ENCODE data around the gene DNAH11. TPM values are rescaled to one million over a fixed set of nuclear protein-coding genes. Genes with fewer than 3 reads are reported as not detected.

Gene DNAH11
- total and polyA plus RNA-seq, 2 of the 13 experiments (the other 11 are each of a cell fraction or from before 2014, with no cell fraction given) = not detected

- TF ChIP-seq HNRNPH1 (optimal IDR thresholded peaks at IDR 0.05; ENCODE audit: low read depth, low read length) (no peak), TEF (CRISPR knock-in tag; IDR thresholded peaks at IDR 0.05) (no peak), KDM4B (CRISPR knock-in tag; IDR thresholded peaks at IDR 0.05) (no peak), PTBP1 (IDR thresholded peaks at IDR 0.05; ENCODE audit: low read depth, low read length, poor library complexity, severe bottlenecking) (no peak), LCORL (IDR thresholded peaks at IDR 0.05) (no peak), LCORL (CRISPR knock-in tag; IDR thresholded peaks at IDR 0.05) (no peak), ZNF550 (CRISPR knock-in tag; IDR thresholded peaks at IDR 0.05; ENCODE audit: borderline replicate concordance) (no peak)
- TF ChIP-seq, protein P1, sequence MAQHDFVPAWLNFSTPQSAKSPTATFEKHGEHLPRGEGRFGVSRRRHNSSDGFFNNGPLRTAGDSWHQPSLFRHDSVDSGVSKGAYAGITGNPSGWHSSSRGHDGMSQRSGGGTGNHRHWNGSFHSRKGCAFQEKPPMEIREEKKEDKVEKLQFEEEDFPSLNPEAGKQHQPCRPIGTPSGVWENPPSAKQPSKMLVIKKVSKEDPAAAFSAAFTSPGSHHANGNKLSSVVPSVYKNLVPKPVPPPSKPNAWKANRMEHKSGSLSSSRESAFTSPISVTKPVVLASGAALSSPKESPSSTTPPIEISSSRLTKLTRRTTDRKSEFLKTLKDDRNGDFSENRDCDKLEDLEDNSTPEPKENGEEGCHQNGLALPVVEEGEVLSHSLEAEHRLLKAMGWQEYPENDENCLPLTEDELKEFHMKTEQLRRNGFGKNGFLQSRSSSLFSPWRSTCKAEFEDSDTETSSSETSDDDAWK (CRISPR knock-in tag; IDR thresholded peaks at IDR 0.05) = no peak
- TF ChIP-seq, protein P2, sequence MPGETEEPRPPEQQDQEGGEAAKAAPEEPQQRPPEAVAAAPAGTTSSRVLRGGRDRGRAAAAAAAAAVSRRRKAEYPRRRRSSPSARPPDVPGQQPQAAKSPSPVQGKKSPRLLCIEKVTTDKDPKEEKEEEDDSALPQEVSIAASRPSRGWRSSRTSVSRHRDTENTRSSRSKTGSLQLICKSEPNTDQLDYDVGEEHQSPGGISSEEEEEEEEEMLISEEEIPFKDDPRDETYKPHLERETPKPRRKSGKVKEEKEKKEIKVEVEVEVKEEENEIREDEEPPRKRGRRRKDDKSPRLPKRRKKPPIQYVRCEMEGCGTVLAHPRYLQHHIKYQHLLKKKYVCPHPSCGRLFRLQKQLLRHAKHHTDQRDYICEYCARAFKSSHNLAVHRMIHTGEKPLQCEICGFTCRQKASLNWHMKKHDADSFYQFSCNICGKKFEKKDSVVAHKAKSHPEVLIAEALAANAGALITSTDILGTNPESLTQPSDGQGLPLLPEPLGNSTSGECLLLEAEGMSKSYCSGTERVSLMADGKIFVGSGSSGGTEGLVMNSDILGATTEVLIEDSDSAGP (CRISPR knock-in tag; IDR thresholded peaks at IDR 0.05; ENCODE audit: borderline replicate concordance) = no peak
Observed at GRCh38 chr7:21707566-21707965, 164.7 kb downstream of the DNAH11 start (continued).

GRCh38 chr7:21708096-21708495 is 165.3 kb downstream of the DNAH11 start:
- Histone ChIP-seq H3K4me1 (ENCODE audit: insufficient read depth, low read length) (no peaks in the 10 kb centered on the region), H2AFZ (ENCODE audit: low read length) (no peak overlapping the region), H3K4me2 (ENCODE audit: low read depth, low read length) (no peak overlapping the region), H3K27me3 (ENCODE audit: control insufficient read depth in 1 of 2, insufficient read depth in 2 of 2, low read length in 2 of 2) (no peaks in the 10 kb centered on the region), H3K4me3 (replicated peaks in 1 of 3; ENCODE audit: insufficient read depth in 1 of 3, low read depth in 2 of 3, low read length in 3 of 3) (no peak overlapping the region), H4K20me1 (ENCODE audit: insufficient read depth, low read length) (no peaks in the 10 kb centered on the region), H3K27ac (ENCODE audit: extremely low read length, insufficient read depth, low read length) (no peak overlapping the region), H3K9me3 (ENCODE audit: low read length) (no peaks in the 10 kb centered on the region), H3K79me2 (ENCODE audit: insufficient read depth, low read length) (no peaks in the 10 kb centered on the region), H3K9ac (ENCODE audit: insufficient read depth, low read depth, low read length) (no peak overlapping the region), H3K36me3 (replicated peaks in 1 of 2; ENCODE audit: control insufficient read depth in 1 of 2, insufficient read depth in 2 of 2, low read length in 2 of 2) (no peaks in the 10 kb centered on the region)
- BruUV-seq (replicated peaks) = no TSS peak
- ChIA-PET POLR2A (no interaction called here), CTCF (ENCODE audit: low intra/inter-chr PET ratio, low total read pairs) (no interaction called here)
- intact Hi-C loops (cut with micrococcal nuclease; ENCODE audit: unreplicated experiment) = no loop called here
- no peak for ATAC-seq
- in situ Hi-C loops (cut with HindIII; ENCODE audit: extremely low pct_ligation_motif_present, low pct_unique_long_range_greater_than_20kb) = no loop called here
- FAIRE-seq = no peak
- no peak for TF ChIP-seq TMF1 (CRISPR knock-in tag; IDR thresholded peaks at IDR 0.05; ENCODE audit: low read depth)
- TF ChIP-seq ZNF441 (CRISPR knock-in tag; IDR thresholded peaks at IDR 0.05; ENCODE audit: borderline replicate concordance) = no peak
- no peak for TF ChIP-seq ZNF652 (CRISPR knock-in tag; IDR thresholded peaks at IDR 0.05; ENCODE audit: borderline replicate concordance, low read depth)
- no peak for TF ChIP-seq ZNF891 (CRISPR knock-in tag; IDR thresholded peaks at IDR 0.05)
- TF ChIP-seq MIXL1 (CRISPR knock-in tag; IDR thresholded peaks at IDR 0.05) = no peak
- TF ChIP-seq ARNT2 (CRISPR knock-in tag; IDR thresholded peaks at IDR 0.05; ENCODE audit: low read depth) = no peak
- no peak for TF ChIP-seq ZNF383 (CRISPR knock-in tag; IDR thresholded peaks at IDR 0.05; ENCODE audit: borderline replicate concordance)
- no peak for TF ChIP-seq ZNF615 (CRISPR knock-in tag; IDR thresholded peaks at IDR 0.05; ENCODE audit: borderline replicate concordance)
- TF ChIP-seq, protein P3, sequence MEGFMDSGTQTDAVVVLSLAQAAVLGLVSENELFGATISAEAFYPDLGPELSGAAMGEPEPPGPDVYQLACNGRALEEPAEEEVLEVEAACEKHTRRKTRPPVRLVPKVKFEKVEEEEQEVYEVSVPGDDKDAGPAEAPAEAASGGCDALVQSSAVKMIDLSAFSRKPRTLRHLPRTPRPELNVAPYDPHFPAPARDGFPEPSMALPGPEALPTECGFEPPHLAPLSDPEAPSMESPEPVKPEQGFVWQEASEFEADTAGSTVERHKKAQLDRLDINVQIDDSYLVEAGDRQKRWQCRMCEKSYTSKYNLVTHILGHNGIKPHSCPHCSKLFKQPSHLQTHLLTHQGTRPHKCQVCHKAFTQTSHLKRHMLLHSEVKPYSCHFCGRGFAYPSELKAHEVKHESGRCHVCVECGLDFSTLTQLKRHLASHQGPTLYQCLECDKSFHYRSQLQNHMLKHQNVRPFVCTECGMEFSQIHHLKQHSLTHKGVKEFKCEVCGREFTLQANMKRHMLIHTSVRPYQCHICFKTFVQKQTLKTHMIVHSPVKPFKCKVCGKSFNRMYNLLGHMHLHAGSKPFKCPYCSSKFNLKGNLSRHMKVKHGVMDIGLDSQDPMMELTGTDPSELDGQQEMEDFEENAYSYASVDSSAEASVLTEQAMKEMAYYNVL (CRISPR knock-in tag; IDR thresholded peaks at IDR 0.05; ENCODE audit: borderline replicate concordance) = no peak
- no peak for DNase-seq (ENCODE audit: low spot score)
- 33% methylated on average over 6 of the region's 6 CpGs for WGBS (ENCODE audit: low lambda C conversion rate)

Data from HepG2 (cell line).